SK-N-SH (cell line): ENCODE data around the gene STK4.

Source experiments
- CTCF ChIP-seq: fragments of 200-600 bp; sonication (generic); IDR thresholded peaks from 2 replicates; pipeline ENCODE4 v1.6.1; 2017; ENCODE audit warnings: antibody characterized with exemption, mild to moderate bottlenecking, moderate library complexity
- NFIC ChIP-seq: IDR thresholded peaks from 2 replicates; pipeline ENCODE4 v1.4.0; 2012; ENCODE audit warnings: borderline replicate concordance
- RAD21 ChIP-seq: IDR thresholded peaks from 2 replicates; pipeline ENCODE4 v1.6.1; 2012; ENCODE audit warnings: mild to moderate bottlenecking, low read length
- SMC3 ChIP-seq: IDR thresholded peaks from 2 replicates; pipeline ENCODE4 v1.6.1; 2012; ENCODE audit warnings: low read depth, low read length, improper control_type of control experiment

DNA sequence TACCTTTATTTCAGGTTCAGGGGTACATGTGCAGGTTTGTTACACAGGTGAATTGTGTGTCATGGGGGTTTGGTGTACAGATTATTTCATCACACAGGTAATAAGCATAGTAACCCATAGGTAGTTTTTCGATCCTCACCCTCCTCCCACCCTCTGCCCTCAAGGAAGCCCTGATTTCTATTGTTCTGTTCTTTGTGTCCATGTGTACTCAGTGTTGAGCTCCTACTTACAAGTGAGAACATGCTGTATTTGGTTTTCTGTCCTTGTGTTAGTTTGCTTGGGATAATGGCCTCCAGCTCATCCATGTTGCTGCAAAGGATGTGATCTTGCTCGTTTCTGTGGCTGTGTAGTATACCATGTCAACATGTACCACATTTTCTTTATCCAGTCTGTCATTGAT, 66.0 kb downstream of the STK4 start:
- no peak for TF ChIP-seq SMC3
- no peak for TF ChIP-seq NFIC
- TF ChIP-seq RAD21 = no peak
- no peak for TF ChIP-seq CTCF
